OCI-LY7 (cell line): ENCODE measurements around the gene SMIM31.

Experiments
- CTCF ChIP-seq: fragments of 200-600 bp; sonication (generic); conservative IDR thresholded peaks from 2 replicates; pipeline ENCODE4 v1.5.1; 2014; ENCODE audit warnings: mild to moderate bottlenecking, antibody characterized with exemption, low read length, moderate library complexity, mixed read lengths
- EZH2phosphoT487 ChIP-seq: fragments of 200-600 bp; sonication (generic); IDR thresholded peaks from 2 replicates; pipeline ENCODE4 v1.6.1; 2018; ENCODE audit warnings: low read depth, borderline replicate concordance, mild to moderate bottlenecking, mixed run types, antibody characterized with exemption, low read length, moderate library complexity, mixed read lengths

DNA sequence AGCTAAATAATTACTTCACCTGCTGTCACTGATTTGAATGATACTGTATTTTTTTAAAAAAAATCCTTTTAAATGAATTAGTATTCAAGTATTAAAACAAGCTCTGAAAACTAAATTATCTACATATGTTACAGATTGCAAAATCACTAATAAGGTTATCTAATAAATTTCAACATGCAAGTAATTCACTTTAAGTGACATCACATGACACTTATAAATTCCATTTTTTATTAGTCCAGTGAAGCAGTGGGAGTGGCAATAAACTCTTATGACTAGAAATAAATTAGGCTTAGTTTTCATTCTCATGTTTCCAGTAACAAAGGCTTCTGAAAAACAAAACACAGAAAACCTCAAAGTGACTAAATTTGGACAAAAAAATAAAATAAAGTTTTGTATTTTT lies 36.3 kb downstream of the SMIM31 start:
- TF ChIP-seq CTCF, result no peak
- no peak for TF ChIP-seq EZH2phosphoT487
